Body of pancreas (tissue), 4 donors: ENCODE data around the gene ENTREP3. TPM values are rescaled to one million over a fixed set of nuclear protein-coding genes. Genes with fewer than 3 reads are reported as not detected.

ENCODE experiments used
- ATAC-seq: fragments of 150-250 bp; one replicate; pipeline ENCODE4 v1.9.1; 2016
- DNase-seq, 4 donors: peaks; one replicate each; pipeline ENCODE4 v3.0.0-alpha.2; 2019
- H3K27ac ChIP-seq, 4 donors: fragments of 200-600 bp; sonication (generic); 1 replicate in 3 of 4; 2 replicates in 1 of 4; pipeline versions ENCODE4 v1.5.1 to v1.6.1; 2016 to 2019; ENCODE audit warnings: mild to moderate bottlenecking in 1 of 4, mixed read lengths in 1 of 4, moderate library complexity in 1 of 4
- H3K27me3 ChIP-seq, 2 donors: fragments of 200-600 bp; sonication (generic); one replicate each; pipeline ENCODE4 v1.6.0; 2016; ENCODE audit warnings: mild to moderate bottlenecking in 1 of 2
- H3K36me3 ChIP-seq, 2 donors: fragments of 200-600 bp; sonication (generic); replicated peaks in 1 of 2; 2 replicates each; pipeline ENCODE4 v1.5.1; 2016; ENCODE audit warnings: low read depth in 2 of 2; ENCODE audit not compliant: insufficient read depth in 1 of 2
- H3K4me1 ChIP-seq: fragments of 200-600 bp; sonication (generic); one replicate; pipeline ENCODE4 v1.6.0; 2016
- H3K4me3 ChIP-seq, 2 donors: fragments of 200-600 bp; sonication (generic); 1 replicate in 1 of 2; 2 replicates in 1 of 2; pipeline ENCODE4 v1.5.1; 2016 to 2019
- H3K9me3 ChIP-seq, 3 donors: fragments of 200-600 bp; sonication (generic); 1 replicate in 2 of 3; 2 replicates in 1 of 3; pipeline ENCODE4 v1.5.1; 2016
- CTCF ChIP-seq, 7 experiments: fragments of 450-650 bp in 4 of 7; fragments of 200-600 bp in 3 of 7; sonication (generic) in 3 of 7; IDR thresholded peaks; one replicate each; pipeline ENCODE4 v1.5.1; 2016 to 2019; ENCODE audit warnings: antibody characterized with exemption in 7 of 7
- POLR2A ChIP-seq, 3 donors: fragments of 450-650 bp; IDR thresholded peaks; one replicate each; pipeline ENCODE4 v1.6.1; 2016; ENCODE audit warnings: antibody characterized with exemption in 3 of 3, mild to moderate bottlenecking in 2 of 3
- WGBS, 2 donors: methylation state at CpG; one replicate each; pipeline ENCODE4 v1.1.5; 2017; 5-methylcytosine and 5-hydroxymethylcytosine counted together
- intact Hi-C: fragments of 100-400 bp; cut with DNase I; formaldehyde crosslinking; loops from one replicate; pipeline ENCODE4 v1.15.1; 2023
- total RNA-seq, 2 donors: library from RNA; depleted of rRNA; stranded (reverse); fragments of >200 nt; gene quantifications; one replicate each; pipeline ENCODE4 v1.1.0, GENCODE V29; 2016

ENTREP3 gene
- total RNA-seq, 2 donors from 2014 or later = 6.2 to 12.2 TPM

- no peaks in the 10 kb centered on the region for H3K9me3 ChIP-seq
- intact Hi-C loops = no loop called here
- no peak overlapping the region for H3K4me3 ChIP-seq
- no peak overlapping the region for H3K27ac ChIP-seq
- peaks cover 13 to 50% of the 10 kb centered on the region in 2 donors for H3K36me3 ChIP-seq
- H3K4me1 ChIP-seq = peaks cover 17% of the 10 kb centered on the region
- ATAC-seq (no peak), DNase-seq (no peak)
- H3K27me3 ChIP-seq = no peaks in the 10 kb centered on the region
- WGBS, 2 donors = 62 to 82% methylated on average over 6 of the region's 6 CpGs
- TF ChIP-seq POLR2A (IDR thresholded peaks at IDR 0.05) (no peak), CTCF (IDR thresholded peaks at IDR 0.05) (no peak)
Measured at GRCh38 chr1:155266553-155266952, 11.3 kb upstream of the ENTREP3 start.

- peaks cover 24% of the 10 kb centered on the region for H3K4me1 ChIP-seq
- no peak for DNase-seq
- no peak for ATAC-seq
- 78 to 81% methylated on average over 10 to 11 of the region's 11 CpGs for WGBS, 2 donors
- TF ChIP-seq CTCF (IDR thresholded peaks at IDR 0.05) (no peak), POLR2A (IDR thresholded peaks at IDR 0.05) (no peak)
- H3K4me3 ChIP-seq = no peak overlapping the region
- H3K36me3 ChIP-seq = peaks cover 3 to 28% of the 10 kb centered on the region in 2 donors
- no peaks in the 10 kb centered on the region for H3K9me3 ChIP-seq
- peak overlapping the region in 1 of 4 donors; percentile 80 for H3K27ac ChIP-seq
- intact Hi-C loops = no loop called here
- no peaks in the 10 kb centered on the region for H3K27me3 ChIP-seq
Measured at GRCh38 chr1:155263067-155263466, 7.8 kb upstream of the ENTREP3 start.

GRCh38 chr1:155261852-155262673, 6.8 kb upstream of the ENTREP3 start, which contains the start of gene SCAMP3:
Gene SCAMP3 (minus strand): TSS chr1:155262360. CDS start chr1:155262151, 209 bp downstream.
- H3K4me1 ChIP-seq = peaks cover 24% of the 10 kb centered on the region
- H3K27ac ChIP-seq = peak within 1 kb of the TSS; percentile 19 to 80 (median 71)
- intact Hi-C loops = no loop called here
- H3K9me3 ChIP-seq = no peaks in the 10 kb centered on the region
- peaks cover 0 to 24% of the 10 kb centered on the region in 2 donors for H3K36me3 ChIP-seq
- peak; percentile 99 for ATAC-seq
- peak within 1 kb of the TSS; percentile 24 to 52 for H3K4me3 ChIP-seq
- WGBS, 2 donors = 0 to 1% methylated on average over 24 to 47 of the region's 47 CpGs
- TF ChIP-seq POLR2A (IDR thresholded peaks at IDR 0.05) (peak; percentile 45 to 83 (median 80)), CTCF (IDR thresholded peaks at IDR 0.05) (peak in 1 of 7 experiments; percentile 14)
- DNase-seq = peak; percentile 94 to 98 (median 96)
- H3K27me3 ChIP-seq = no peaks in the 10 kb centered on the region

GRCh38 chr1:155261493-155261851, 6.2 kb upstream of the ENTREP3 start:
- TF ChIP-seq CTCF (IDR thresholded peaks at IDR 0.05) (peak in 2 of 7 experiments; percentile 9 to 14), POLR2A (IDR thresholded peaks at IDR 0.05) (no peak)
- DNase-seq = peak in 1 of 4 donors; percentile 29
- Histone ChIP-seq H3K27me3 (no peaks in the 10 kb centered on the region), H3K27ac (peak overlapping the region; percentile 19 to 80 (median 71)), H3K9me3 (no peaks in the 10 kb centered on the region), H3K36me3 (peaks cover 0 to 18% of the 10 kb centered on the region in 2 donors), H3K4me3 (peak overlapping the region; percentile 24 to 52), H3K4me1 (peaks cover 24% of the 10 kb centered on the region)
- peak; percentile 3 for ATAC-seq
- WGBS, 2 donors = 0 to 1% methylated on average over 9 of the region's 9 CpGs
- intact Hi-C loops = no loop called here
